Spleen (tissue), 11 donors: ENCODE data around the gene BCAS4. TPM values are rescaled to one million over a fixed set of nuclear protein-coding genes. Genes with fewer than 3 reads are reported as not detected.

ENCODE experiments used
- DNase-seq: peaks from one replicate; pipeline ENCODE4 v3.0.0-alpha.2; 2020
- H3K27ac ChIP-seq, 8 donors: fragments of 200-600 bp; sonication (generic) in 7 of 8; 1 replicate in 4 of 8; 2 replicates in 4 of 8; pipeline versions ENCODE4 v1.5.0 to v1.8.0; 2016 to 2021; ENCODE audit warnings: inconsistent platforms in 4 of 8, mild to moderate bottlenecking in 4 of 8, moderate library complexity in 1 of 8
- H3K27me3 ChIP-seq, 7 donors: fragments of 200-600 bp; sonication (generic) in 6 of 7; replicated peaks in 1 of 7; 1 replicate in 4 of 7; 2 replicates in 3 of 7; pipeline versions ENCODE4 v1.5.0 to v1.8.0; 2016 to 2021; ENCODE audit warnings: inconsistent platforms in 3 of 7, mild to moderate bottlenecking in 1 of 7
- H3K36me3 ChIP-seq, 6 donors: fragments of 200-600 bp; sonication (generic) in 5 of 6; 1 replicate in 4 of 6; 2 replicates in 2 of 6; pipeline versions ENCODE4 v1.5.0 to v1.8.0; 2016 to 2021; ENCODE audit warnings: inconsistent platforms in 2 of 6
- H3K4me1 ChIP-seq, 6 donors: fragments of 200-600 bp; sonication (generic) in 5 of 6; 1 replicate in 3 of 6; 2 replicates in 3 of 6; pipeline versions ENCODE4 v1.5.0 to v1.8.0; 2016 to 2021; ENCODE audit warnings: inconsistent platforms in 3 of 6
- H3K4me3 ChIP-seq, 8 donors: fragments of 200-600 bp; sonication (generic) in 7 of 8; 1 replicate in 4 of 8; 2 replicates in 4 of 8; pipeline versions ENCODE4 v1.5.0 to v1.8.0; 2016 to 2021; ENCODE audit warnings: inconsistent platforms in 4 of 8, mild to moderate bottlenecking in 4 of 8, moderate library complexity in 2 of 8
- H3K9me3 ChIP-seq, 8 donors: fragments of 200-600 bp; sonication (generic) in 7 of 8; 1 replicate in 4 of 8; 2 replicates in 4 of 8; pipeline versions ENCODE4 v1.5.0 to v1.8.0; 2016 to 2021; ENCODE audit warnings: inconsistent platforms in 4 of 8
- POLR2A ChIP-seq, 3 donors: fragments of 450-650 bp; IDR thresholded peaks; one replicate each; pipeline ENCODE4 v1.5.1; 2017; ENCODE audit warnings: antibody characterized with exemption in 3 of 3, mild to moderate bottlenecking in 1 of 3
- POLR2AphosphoS5 ChIP-seq, 3 donors: sonication (generic); formaldehyde crosslinking; IDR thresholded peaks; one replicate each; pipeline ENCODE4 v1.5.1; 2017; ENCODE audit warnings: antibody characterized with exemption in 3 of 3
- WGBS, 5 donors: extraction: QIAGEN DNeasy Blood & Tissue Kit in 3 of 5; methylation state at CpG; one replicate each; pipeline versions ENCODE4 v1.1.5 to v1.1.7; 2013 to 2018; 5-methylcytosine and 5-hydroxymethylcytosine counted together
- intact Hi-C: fragments of 100-400 bp; cut with DNase I; formaldehyde crosslinking; loops from one replicate; pipeline ENCODE4 v1.15.0; 2023; ENCODE audit warnings: low total_unique reads
- polyA plus RNA-seq, 3 donors: library from polyadenylated mRNA; stranded (reverse); fragments of 200-250 nt; gene quantifications; one replicate each; pipeline ENCODE4 v1.2.1, GENCODE V29; 2013
- total RNA-seq, 7 donors: library from RNA; depleted of rRNA in 3 of 7; stranded (reverse); fragments of >200 nt in 3 of 7; fragmentation: NEBNext Ultra II Directional in 4 of 7; extraction: Animal tissue kit (Norgen Biotek cat#: 25700) in 4 of 7; gene quantifications; one replicate each; pipeline versions ENCODE4 v1.1.0 to v1.2.1, GENCODE V29; 2016 to 2021
- TF ChIP-seq, protein P1 (sequence below), 11 experiments: fragments of 200-600 bp in 7 of 11; fragments of 450-650 bp in 4 of 11; sonication (generic) in 4 of 11; IDR thresholded peaks in 8 of 11; conservative IDR thresholded peaks in 3 of 11; 1 replicate in 7 of 11; 2 replicates in 4 of 11; pipeline versions ENCODE4 v1.4.0 to v1.8.0; 2016 to 2021; ENCODE audit warnings: antibody characterized with exemption in 11 of 11, inconsistent platforms in 4 of 11, mild to moderate bottlenecking in 1 of 11
- donor health status: healthy with polysubstance abuse.
- donor health status: DM: no; HTN: no; CAD: no; lungs with moderate emphysema.
- donor health status: DM: no; HTN: no; CAD: no.
- donor health status: Bipolar disorder and iron deficiency.
- donor health status: healthy.
- donor health status: DM: no; HTN: no; CAD: no.
- donor health status: DM: yes; HTN: yes; CAD: no.

The BCAS4 gene
- total and polyA plus RNA-seq, 10 donors = 11.8 to 33.3 (median 19.7) TPM

DNA sequence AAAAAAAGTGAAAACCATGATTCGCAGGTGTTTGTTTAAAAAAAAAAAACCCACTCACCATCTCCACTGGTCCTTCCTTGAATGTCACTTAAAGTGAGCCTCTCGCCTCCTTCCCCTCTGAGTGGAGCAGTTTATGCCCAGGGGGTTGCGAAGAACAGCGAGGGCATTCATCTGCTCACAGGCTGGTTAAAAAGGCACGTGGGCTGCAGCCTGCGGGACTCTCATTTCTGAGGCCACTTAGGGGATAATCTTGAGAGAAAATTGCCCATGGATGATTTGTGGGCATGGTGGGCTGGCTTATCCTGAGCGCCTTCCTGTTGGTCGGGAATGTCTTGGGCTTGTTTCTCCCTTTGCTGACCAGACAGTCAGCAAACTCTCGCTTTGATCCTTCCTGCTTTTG, 18.9 kb downstream of the BCAS4 start:
- H3K4me3 ChIP-seq = no peak overlapping the region
- no peaks in the 10 kb centered on the region for H3K36me3 ChIP-seq
- WGBS, 5 donors = 56 to 70% (median 67%) methylated on average over 9 of the region's 9 CpGs
- H3K4me1 ChIP-seq = peaks cover 9 to 96% (median 45%) of the 10 kb centered on the region in 6 donors
- TF ChIP-seq POLR2AphosphoS5 (IDR thresholded peaks at IDR 0.05) = no peak
- TF ChIP-seq, protein P1, sequence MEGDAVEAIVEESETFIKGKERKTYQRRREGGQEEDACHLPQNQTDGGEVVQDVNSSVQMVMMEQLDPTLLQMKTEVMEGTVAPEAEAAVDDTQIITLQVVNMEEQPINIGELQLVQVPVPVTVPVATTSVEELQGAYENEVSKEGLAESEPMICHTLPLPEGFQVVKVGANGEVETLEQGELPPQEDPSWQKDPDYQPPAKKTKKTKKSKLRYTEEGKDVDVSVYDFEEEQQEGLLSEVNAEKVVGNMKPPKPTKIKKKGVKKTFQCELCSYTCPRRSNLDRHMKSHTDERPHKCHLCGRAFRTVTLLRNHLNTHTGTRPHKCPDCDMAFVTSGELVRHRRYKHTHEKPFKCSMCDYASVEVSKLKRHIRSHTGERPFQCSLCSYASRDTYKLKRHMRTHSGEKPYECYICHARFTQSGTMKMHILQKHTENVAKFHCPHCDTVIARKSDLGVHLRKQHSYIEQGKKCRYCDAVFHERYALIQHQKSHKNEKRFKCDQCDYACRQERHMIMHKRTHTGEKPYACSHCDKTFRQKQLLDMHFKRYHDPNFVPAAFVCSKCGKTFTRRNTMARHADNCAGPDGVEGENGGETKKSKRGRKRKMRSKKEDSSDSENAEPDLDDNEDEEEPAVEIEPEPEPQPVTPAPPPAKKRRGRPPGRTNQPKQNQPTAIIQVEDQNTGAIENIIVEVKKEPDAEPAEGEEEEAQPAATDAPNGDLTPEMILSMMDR (IDR thresholded peaks at IDR 0.05 in 8 of 11, conservative IDR thresholded peaks at IDR 0.05 in 3 of 11) = no peak
- TF ChIP-seq POLR2A (IDR thresholded peaks at IDR 0.05) = no peak
- H3K9me3 ChIP-seq = peaks cover 0 to 6% (median 0%) of the 10 kb centered on the region in 8 donors
- H3K27ac ChIP-seq = peak overlapping the region in 4 of 8 donors; percentile 24 to 81 (median 76)
- intact Hi-C loops = no loop called here
- DNase-seq = no peak
- H3K27me3 ChIP-seq = no peaks in the 10 kb centered on the region

DNA sequence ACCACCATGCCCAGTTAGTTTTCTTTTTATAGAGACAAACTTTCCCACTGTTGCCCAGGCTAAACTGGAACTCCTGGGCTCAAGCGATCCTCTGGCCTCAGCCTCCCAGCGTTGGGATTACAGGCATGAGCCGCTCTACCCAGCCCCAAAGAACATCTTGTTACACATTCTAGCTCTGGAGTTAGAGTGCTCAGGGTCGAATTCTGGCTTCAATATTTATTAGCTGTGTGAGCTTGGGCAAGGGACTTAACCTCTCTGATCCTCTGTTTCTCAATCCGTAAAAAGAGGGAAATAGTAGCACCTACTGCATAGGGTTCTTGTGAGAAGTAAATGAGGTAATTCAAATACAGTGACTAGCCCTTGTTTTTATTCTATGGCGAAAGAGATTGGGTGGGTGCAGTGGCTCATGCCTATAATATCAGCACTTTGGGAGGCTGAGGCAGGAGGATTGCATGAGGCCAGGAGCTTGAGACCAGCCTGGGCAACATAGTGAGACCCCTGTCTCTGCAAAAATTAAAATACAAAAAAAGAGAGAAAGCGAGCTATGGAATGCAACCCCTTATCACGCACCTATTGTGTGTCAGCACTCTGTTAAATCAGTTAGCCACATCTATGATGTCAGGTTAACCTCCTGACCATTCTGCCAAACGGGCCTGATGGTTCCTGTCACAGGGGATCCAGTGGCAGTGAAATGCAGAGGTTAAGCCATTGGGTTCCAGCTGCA, 19.7 kb downstream of the BCAS4 start:
- no peaks in the 10 kb centered on the region for H3K36me3 ChIP-seq

DNA sequence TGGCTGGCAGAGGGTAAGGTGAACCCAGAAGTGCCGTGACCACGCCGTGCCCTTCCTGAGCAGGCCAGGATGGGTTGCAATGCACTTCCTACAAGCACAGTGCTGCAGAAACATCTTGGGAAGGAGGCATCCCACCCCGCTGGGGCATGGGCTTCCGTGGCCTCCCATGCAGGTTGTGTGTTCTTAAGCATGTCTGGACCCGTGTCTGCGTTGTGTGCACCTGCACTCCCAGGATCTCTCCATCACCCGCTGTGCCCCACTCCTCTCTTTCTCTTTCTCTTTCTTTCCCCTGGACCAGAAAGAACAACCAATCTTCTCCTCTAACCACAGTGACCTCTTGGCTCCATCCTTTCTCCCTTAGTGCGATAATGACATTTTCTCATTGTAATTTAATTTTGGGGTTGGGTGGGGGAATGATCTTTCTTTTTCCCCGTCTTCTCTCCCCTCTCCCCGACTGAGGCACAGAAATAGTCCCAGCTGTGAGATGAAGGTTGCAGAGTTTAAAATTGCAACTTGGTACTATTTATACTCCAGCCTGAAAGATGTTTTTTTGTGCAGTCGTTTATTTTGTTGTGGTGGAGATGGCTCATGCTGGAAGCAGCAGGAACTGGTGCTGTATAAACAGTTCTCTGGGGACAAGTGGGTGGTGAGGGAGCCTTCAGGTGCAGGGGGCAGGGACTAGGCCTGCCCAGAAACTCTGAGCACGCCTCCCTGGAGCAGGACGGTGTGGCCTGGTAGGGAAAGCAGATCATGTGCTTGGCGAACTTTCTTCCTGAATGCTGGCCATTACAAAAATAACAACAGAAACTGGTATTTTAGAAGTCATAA, 20.5 kb downstream of the BCAS4 start:
- Histone ChIP-seq H3K27me3 (no peaks in the 10 kb centered on the region), H3K9me3 (no peaks in the 10 kb centered on the region), H3K36me3 (peaks cover 0 to 4% (median 0%) of the 10 kb centered on the region in 6 donors), H3K4me1 (peaks cover 13 to 98% (median 58%) of the 10 kb centered on the region in 6 donors), H3K27ac (peak overlapping the region in 5 of 8 donors; percentile 44 to 81 (median 76)), H3K4me3 (peak overlapping the region in 1 of 8 donors; percentile 38)
- TF ChIP-seq POLR2AphosphoS5 (IDR thresholded peaks at IDR 0.05) = peak in 1 of 3 donors; percentile 69
- TF ChIP-seq POLR2A (IDR thresholded peaks at IDR 0.05) = no peak
- no peak for DNase-seq
- intact Hi-C loops = no loop called here
- 26 to 52% (median 45%) methylated on average over 15 of the region's 15 CpGs for WGBS, 5 donors

More for the DNA sequence above, 19.7 kb downstream of the BCAS4 start:
- intact Hi-C loops = no loop called here
- peak overlapping the region in 1 of 8 donors; percentile 38 for H3K4me3 ChIP-seq
- DNase-seq = no peak
- H3K27ac ChIP-seq = peak overlapping the region in 5 of 8 donors; percentile 44 to 81 (median 76)
- peaks cover 0 to 6% (median 0%) of the 10 kb centered on the region in 8 donors for H3K9me3 ChIP-seq
- H3K27me3 ChIP-seq = no peaks in the 10 kb centered on the region
- TF ChIP-seq POLR2AphosphoS5 (IDR thresholded peaks at IDR 0.05) (no peak), POLR2A (IDR thresholded peaks at IDR 0.05) (no peak)
- TF ChIP-seq, protein P1 (IDR thresholded peaks at IDR 0.05 in 8 of 11, conservative IDR thresholded peaks at IDR 0.05 in 3 of 11) = no peak
- 79 to 83% (median 80%) methylated on average over 9 of the region's 9 CpGs for WGBS, 5 donors
- peaks cover 9 to 97% (median 52%) of the 10 kb centered on the region in 6 donors for H3K4me1 ChIP-seq

DNA sequence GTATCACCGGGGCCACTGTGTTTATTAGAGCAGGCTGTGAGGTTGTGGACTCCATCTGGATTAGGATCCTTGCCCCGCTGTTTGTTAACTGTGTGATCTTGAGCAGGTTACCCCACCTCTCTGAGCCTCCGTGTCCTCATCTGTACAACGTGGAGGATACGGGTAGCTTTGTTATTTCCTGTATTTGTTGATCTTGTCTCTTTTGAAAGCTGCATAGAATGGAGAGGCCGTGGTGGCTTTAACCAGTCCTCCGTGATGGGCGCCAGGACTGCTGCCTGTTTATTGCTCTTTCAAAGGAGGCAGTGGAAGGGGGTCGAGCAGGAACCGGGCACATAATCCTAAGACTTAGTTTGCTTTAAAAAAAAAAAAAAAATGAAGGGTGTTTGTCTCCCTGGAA, 22.9 kb downstream of the BCAS4 start:
- intact Hi-C loops = no loop called here
- WGBS, 5 donors = 60 to 76% (median 71%) methylated on average over 10 of the region's 10 CpGs
- Histone ChIP-seq H3K4me3 (peak overlapping the region in 1 of 8 donors; percentile 31), H3K27ac (peak overlapping the region in 7 of 8 donors; percentile 25 to 81 (median 75)), H3K9me3 (no peaks in the 10 kb centered on the region), H3K27me3 (no peaks in the 10 kb centered on the region), H3K36me3 (peaks cover 0 to 5% (median 0%) of the 10 kb centered on the region in 6 donors), H3K4me1 (peaks cover 18 to 99% (median 78%) of the 10 kb centered on the region in 6 donors)
- DNase-seq = no peak
- TF ChIP-seq POLR2A (IDR thresholded peaks at IDR 0.05) = no peak
- TF ChIP-seq, protein P1 (IDR thresholded peaks at IDR 0.05 in 8 of 11, conservative IDR thresholded peaks at IDR 0.05 in 3 of 11) = no peak
- no peak for TF ChIP-seq POLR2AphosphoS5 (IDR thresholded peaks at IDR 0.05)
